ENCODE results near the gene RPL21.

Gene RPL21

DNA sequence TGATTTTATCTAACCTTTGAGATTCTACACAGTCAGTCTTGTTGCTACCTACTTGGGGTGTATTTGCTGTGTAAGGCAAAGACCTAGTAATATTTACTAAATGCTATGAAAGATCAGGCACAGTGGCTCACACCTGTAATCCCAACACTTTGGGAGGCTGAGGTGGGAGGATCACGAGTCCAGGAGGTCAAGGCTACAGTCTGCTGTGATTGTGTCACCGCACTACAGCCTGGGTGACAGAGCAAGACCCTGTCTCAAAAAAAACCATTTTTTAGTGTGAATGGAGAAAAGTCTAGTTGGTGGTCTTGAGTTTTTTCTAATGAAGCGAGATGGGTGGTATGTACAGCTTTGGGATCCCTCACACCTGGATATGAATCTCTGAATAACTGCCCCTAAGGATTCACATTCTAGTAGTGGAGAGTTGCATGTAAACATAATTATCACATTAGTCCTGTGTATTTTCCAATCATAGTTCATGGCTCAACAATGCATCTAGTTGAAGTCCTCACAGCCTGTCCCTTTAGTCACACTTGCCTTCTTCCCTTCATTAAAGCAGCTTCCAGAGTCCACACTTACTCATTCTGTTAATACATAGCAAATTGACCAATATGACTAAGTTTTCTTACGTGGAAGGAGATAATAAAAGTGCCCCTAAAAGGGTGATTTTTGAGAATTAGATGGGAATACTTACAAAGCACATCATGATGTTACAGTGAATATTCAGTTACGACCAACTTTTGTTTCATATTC lies 7.5 kb downstream of the RPL21 start:
- DNase-seq (ENCODE audit: low read depth in 2 of 2) = no peak

DNA sequence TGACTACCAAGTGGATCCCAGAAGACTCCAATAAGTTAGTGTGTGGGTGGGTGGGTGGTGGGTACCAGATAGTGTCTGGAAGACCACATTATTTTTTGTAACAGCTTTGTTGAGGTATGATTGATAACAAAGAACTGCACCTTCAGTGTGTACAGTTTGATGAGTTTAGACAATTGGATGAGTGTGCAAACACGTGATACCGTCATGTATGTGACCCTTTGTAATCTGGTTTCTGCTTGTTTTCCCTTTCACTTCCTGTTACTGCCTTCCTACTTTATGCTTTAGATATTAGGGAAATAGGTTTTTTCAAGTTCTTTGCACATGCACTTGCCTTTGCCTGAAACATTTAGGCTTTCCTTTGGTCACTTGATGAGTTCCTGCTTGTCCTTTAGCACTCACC lies 8.5 kb downstream of the RPL21 start:
- DNase-seq (ENCODE audit: low read depth in 2 of 2) = no peak

DNA sequence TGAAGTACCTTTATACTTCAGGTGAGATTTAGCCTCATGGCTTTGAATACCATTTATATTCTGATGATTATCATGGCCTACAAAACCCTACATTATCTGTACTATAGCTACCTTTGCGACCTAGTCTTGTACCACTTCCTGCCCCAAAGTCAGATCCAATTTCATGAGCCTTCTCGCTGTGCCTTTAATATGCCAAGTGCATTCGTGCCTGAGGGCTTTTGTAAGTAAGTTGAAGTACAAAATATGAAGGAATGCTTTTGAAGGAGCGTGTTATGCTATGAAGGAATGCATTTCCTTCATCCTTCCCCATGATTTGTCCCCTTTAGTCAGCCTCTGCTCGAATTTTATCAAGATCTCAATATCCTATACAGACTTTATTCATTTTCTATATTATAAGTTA lies 10.0 kb downstream of the RPL21 start:
- no peak for DNase-seq (ENCODE audit: low read depth in 2 of 2)

DNA sequence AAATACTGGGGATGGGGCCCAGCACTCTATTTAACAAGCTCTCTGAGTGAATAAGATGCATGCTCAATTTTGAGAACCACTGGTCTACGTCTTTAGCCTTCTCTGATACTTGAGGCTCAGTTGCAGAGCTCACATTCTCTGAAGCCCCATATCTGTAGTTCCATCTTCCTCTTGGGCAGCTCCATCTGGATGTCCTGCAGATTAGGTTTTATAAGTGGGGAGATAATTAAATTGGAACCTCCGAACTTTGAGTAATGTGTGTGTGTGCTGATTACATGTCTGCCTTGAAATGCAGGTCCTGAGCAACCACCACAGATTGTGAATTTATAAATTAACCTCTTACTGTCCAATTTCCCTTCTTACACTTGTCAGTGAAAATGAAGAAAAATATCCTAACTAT lies 12.1 kb downstream of the RPL21 start:
- DNase-seq (ENCODE audit: low read depth in 2 of 2) = no peak

DNA sequence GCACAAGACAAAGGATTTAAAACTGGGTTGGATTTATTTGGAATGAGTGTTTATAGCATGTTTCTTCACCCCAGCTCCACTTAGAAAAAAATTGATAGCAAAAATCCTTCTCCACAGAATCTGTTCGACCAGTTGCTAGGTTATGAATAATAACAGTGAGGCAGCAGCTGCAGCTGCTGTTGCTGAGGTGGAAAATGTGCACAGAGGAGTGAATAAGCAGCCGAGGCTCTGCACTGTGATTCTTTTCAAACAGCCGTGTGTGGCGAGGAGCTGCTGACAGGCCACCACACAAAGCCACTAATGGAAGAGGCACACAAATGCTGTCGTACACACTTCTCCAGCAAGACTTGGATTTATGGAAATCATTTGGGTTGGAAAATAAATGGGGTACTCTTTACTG lies 12.8 kb downstream of the RPL21 start:
- DNase-seq (ENCODE audit: low read depth in 2 of 2) = no peak

DNA sequence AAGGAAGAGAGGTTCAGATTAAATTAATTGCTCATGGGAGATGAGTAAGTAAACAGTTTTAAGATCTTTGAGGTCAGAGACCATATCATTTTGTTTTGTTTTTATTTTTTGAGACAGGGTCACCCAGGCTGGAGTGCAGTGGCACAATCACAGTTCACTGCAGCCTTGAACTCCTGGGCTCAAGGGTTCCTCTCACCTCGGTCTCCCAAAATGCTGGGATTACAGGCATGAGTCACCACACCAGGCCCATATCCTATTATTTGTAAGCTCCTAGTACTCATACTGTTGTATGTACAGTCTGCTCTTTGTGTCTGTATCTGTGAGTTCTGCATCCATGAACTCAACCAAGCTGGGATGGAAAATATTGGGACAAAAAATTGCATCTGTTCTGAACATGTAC lies 13.3 kb downstream of the RPL21 start:
- no peak for DNase-seq (ENCODE audit: low read depth in 2 of 2)

DNA sequence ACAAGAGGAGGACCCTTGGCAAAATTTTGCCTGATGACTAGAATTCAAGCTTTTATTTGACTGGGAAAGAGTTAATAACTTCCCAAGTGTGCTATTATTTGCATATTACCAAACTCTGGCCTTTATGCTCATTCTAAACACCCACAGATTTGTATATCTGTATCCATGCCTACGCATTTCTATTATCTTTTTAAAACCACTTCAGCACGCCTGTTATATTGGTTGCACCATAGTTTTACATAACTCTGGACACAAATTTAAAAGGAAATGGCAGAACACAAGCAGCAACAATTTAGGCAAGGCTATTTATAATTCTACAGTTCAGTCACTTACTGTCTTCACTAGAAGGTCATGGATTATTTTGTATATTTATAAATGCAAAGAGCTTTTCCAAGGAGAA lies 15.6 kb downstream of the RPL21 start:
- DNase-seq (ENCODE audit: low read depth in 2 of 2) = no peak

DNA sequence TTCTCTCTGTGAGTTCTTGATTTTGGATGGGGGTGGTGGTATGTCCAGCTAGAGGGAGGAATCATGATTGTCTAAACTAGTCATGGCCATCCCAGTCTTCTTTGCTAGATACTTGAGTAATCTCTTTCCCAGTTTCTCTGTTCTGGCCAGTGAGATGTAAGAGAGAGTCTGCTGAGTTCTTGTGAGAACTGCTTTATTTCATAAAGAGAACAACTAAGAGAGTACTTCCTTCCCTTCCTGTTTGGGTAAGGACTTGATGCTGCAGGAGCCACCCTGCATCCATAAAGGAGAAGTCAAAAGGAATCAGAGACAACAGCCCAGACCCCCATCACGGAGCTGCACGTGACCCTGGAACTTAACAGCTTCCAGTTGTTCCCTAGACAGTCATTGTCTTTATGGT lies 16.2 kb downstream of the RPL21 start:
- no peak for DNase-seq (ENCODE audit: low read depth in 2 of 2)

DNA sequence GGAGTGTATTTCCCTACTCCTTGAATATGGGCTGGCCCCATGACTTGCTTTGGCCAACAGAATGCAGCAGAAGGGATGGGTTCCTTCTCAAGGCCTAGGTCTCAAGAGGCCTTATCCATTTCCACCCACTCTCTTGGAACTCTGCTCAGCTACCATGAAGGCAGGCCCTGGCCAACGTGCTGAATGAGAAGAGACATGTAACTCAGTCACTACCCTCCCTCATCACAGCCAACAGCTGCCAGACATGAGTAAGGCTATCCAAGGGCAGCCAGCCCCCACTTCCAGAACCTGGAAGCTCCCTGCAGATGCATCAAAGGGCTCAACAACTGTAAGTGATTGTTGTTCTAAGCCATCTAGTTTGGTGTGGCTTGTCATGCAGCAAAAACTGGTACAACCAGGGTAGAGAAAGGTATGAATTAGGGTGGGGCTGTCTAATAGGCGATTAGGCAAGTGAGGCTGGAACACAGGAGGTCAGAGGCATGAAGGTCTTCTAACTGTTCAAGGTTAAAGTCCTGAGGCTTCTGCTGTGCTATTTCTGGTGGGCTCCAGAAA lies 17.8 kb downstream of the RPL21 start:
- no peak for DNase-seq (ENCODE audit: low read depth in 2 of 2)

DNA sequence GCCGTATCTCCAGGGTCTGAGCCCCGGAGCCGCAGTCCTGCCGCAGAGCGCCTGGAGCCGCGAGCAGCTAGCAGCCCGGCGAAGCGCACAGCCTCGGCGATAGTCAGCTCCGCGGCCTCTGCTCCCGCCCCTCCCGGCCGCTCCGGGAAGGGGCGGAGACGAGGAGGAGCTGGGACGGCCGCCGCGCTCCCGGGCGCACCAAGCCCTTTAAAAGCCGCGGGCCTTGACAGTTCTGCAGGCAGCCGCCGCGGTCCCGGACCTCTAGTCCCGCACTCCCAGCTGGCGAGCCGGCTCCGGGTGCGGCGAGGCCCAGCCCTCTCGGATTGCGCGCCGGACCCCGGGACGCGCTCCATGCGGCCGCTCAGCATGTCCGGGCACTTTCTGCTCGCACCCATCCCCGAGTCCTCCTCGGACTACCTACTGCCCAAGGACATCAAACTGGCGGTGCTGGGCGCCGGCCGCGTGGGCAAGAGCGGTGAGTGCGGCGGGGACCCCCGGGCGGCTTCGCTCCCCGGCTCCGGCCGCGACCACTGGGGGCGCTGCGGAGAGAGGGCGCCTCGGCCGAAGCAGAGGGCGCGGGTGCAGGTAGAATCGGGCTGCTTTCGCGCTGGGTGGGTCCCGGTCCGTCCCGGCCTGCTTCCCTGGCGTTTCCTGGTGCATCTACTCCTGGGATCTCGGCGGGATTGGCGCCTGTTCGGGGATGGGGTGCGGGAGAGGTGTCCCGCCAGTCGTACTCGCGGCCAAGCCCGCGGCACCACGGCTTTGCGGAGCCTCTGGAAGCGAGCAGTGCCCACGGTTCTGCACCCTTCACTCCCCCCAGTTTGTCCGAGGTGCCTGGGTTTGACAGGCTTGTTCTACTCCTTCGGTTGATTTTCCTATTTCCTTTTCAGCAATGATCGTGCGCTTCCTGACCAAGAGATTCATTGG lies 19.5 kb downstream of the RPL21 start, which contains the start of gene RASL11A:
TSS of gene RASL11A (plus strand) at position 237 of the 927 bp plus-strand sequence. CDS start at position 352, 115 bp downstream.
- DNase-seq (ENCODE audit: low read depth in 2 of 2) = peak; percentile 34 to 62

DNA sequence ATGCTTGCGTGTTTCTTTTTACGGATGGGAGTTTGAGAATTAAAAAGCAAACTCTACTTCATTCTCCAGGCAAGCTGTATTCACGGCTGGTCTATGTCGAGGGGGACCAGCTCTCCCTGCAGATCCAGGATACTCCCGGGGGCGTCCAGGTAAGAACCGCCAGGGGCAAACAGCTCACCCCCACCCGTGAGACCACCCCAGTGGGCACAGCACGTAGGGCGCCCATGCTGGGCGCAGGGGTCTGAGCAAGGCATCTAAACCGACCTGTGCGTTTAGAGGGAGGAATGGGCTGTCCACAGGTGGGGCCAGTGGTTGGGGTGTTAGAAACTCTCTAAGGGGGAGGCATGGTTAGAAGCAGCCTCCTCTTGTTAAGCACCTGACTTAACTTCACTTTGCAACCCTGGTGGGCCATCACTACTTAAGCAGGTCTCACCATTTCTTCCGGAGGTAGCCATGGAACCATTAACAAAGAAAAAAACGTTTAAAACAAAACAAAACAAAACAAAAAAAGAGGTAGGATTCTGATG lies 20.3 kb downstream of the RPL21 start:
- no peak for DNase-seq (ENCODE audit: low read depth in 2 of 2)

DNA sequence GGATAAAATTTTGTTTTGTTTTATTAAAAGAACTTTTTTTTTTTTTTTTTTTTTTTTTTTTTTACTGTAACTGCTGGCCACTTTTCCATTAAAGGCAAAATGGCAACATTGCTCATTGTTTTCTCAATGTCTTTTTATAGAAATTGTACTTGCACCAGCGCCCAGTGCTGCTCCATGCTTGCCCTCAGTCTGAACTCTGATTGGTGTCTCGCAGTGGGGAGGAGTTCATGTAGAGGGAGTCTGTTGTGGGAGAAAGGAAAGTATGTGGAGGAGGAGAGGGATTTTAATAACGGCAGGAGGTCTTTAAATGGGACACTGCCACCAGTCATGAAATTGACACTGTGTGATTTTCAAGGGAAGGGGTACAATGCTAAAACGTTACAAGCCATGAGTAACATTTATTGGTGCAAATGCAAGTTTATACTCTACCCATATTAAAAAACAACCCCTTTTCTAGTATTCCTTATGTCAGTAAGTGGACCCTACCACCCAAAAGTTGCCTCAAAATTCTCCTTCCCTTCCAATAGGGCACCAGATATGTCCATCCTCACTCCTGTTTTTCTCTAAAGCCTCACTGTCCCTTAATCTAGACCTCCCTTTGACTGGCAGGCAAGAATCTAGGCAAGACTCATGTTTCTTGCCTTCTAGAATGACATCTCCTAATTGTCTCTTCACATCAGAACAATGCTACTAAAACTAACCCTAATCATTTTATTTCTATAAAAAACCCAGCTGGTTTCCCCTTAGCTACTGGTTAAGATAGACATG lies 22.5 kb downstream of the RPL21 start:
- DNase-seq (ENCODE audit: low read depth in 2 of 2) = no peak

DNA sequence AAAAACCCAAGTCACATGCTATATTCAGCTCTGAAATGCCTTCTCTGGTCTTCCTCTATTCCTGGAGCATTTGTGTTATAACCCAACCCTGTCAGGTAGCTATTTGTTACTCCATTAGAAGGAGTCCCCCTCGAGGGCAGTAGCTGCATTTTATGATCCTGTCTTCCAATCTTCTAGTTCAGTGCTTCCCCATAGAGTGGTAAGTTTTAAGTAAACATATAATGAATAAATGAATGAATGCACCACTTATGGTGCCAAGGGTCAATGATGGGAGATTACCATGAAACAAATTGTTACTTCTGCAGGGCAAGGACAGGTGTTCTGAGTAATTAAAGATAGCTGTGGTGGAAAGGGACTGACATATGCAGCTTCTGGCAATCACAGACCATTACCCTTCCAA lies 23.3 kb downstream of the RPL21 start:
- no peak for DNase-seq (ENCODE audit: low read depth in 2 of 2)

DNA sequence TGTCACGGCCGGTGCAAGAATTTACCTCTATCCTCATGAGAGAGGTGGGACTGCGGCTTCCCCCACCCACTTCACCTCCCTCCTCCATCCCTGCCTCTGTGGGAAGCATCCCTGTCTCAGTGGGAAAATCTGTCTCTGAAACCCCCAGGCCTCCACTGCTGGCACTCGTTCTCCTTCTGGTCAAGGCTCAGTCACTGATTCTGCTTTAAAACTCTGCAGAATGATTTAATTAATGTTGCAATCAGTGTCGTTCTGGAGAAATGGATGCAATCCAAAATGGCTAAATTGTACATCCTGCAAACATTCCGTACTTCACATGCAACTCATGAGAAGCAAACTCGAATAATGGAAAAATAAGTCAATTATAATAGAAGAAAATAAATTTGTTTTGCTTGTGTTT lies 24.8 kb downstream of the RPL21 start:
- DNase-seq (ENCODE audit: low read depth in 2 of 2) = no peak

DNA sequence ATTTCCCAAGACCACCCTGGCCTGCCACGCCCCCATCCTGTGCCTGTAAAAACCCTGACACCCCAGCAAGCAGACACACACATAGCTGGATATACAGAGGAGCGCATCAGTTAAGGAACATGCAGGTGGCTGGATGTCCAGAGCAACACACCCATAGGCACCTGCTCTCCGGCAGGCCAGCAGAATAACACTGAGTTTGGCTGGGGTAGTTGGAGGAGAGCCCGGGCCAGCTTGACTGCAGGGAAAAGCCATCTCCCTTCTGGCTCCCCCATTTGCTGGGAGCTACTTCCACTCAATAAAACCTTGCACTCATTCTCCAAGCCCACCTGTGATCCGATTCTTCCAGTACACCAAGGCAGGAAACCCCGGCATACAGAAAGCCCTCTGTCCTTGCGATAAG lies 28.1 kb downstream of the RPL21 start:
- DNase-seq (ENCODE audit: low read depth in 2 of 2) = no peak

DNA sequence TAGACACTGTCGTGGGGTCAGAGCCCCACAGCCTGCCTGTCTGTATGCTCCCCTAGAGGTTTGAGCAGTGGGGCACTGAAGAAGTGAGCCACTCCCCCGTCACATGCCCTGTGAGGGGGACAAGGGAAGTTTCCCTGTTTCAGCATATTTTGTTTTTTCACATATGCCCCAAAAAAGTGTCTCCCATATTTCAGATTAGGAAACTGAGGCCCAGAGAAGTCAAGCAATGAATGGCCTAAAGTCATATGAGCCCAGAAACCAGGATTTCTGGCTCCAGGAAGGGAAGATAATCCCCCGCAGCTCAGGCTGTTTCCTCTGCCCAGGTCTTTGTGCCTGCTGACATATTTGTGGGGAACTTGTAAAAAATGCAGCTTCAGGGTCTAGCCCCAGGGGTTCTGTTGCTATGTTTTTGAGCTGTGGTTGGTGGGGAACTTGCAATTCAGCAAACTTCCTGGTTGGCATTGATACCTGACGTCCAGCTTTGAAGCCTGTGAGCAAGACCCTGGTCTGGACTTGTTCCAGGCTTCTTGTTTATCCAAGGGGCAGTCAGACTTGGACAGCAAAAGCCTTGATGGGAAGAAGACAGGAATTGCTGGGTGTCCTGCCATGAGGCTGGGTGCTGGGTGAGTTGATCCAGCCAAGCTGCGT lies 28.8 kb downstream of the RPL21 start:
- DNase-seq (ENCODE audit: low read depth in 2 of 2) = no peak

DNA sequence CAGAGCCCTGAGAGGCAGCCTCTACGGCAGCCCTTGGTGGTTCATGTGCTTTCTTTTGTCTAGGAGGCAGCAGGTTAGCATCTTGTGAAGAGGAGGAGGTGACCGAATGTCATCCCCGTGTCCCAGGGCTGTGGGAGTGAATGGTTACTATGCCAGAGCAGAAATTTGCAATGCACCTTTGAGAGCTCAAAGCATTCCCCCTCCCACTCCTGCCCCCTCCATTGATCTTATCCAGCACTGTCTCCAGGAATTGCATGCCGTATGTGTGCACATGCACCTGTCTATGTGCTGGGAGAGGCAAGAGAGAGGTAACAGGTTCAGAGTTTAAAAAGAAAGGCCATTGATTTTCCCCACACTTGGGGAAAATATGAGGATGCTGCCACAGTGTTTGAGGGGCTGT lies 29.5 kb downstream of the RPL21 start:
- DNase-seq (ENCODE audit: low read depth in 2 of 2) = no peak

DNA sequence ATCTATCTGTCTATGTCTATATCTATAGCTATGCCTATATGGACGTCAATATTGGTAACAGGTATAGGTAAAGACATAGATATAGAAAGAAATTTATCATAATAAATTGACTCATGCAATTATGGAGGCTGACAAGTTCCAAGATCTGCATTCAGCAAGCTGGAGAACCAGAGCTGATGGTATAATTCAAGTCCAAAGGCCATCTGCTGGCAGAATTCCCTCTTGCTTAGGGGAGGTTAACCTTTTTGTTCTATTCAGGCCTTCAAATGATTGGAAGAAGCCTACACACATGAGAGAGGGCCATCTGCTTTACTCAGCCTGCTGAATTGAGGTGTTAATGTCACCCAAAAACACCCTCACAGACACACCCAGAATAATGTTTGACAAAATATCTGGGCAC lies 30.1 kb downstream of the RPL21 start:
- no peak for DNase-seq (ENCODE audit: low read depth in 2 of 2)

DNA sequence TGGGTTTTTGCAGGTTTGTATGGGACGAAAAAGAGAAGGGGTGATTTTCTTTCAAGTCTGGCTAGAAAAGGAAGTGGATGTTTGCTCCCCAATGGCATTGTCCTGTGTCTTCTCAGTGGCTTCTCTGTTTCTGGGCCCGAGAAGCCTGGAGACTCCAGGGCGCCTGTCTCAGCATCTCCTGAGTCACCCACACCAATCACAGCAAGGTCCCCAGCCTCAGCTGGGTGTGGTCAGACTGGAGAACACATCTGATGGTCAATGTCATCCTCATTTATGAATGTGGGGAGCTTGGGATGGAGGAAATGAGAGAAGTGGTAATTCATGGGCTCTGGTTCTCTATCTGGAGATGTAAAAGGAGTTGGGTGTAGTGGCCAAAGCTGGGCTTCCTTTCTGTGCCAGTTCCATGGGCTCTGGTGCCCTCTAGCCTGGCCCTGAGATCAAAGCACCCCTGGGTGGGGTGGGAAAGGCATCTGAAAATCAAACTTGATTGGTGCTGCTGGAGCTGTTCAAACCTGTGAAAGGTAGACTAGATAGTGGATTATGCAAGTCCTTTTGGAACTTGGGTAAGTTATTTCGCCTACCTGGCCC lies 32.6 kb downstream of the RPL21 start:
- DNase-seq (ENCODE audit: low read depth in 2 of 2) = no peak

DNA sequence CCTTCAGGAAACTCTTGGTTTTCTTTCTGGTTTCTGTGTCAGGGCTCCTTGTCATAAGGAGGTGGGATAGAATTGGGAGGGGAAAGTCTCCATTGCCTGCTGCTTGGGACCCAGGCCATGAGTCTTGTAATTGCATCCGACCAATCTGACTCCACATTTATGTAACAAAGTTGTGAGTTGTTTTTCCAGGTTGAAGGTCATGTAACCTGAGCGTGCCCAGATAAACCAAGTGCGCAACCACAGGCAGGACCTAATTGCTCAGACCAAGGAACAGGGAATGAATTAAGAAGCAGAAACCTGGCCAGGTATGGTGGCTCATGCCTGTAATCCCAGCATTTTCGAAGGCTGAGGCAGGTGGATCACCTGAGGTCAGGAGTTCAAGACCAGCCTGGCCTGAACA lies 37.0 kb downstream of the RPL21 start:
- DNase-seq (ENCODE audit: low read depth in 2 of 2) = no peak

Data from stimulated activated CD4-positive, alpha-beta T cell treated with anti-CD3 and anti-CD28 coated beads, Interleukin-1b, Interleukin-23, amount 100 ng/mL, for 1 hour (primary cell).